CD14-positive monocyte (primary cell): ENCODE results near the gene AQP6. TPM values are rescaled to one million over a fixed set of nuclear protein-coding genes. Genes with fewer than 3 reads are reported as not detected.

Experiments
- DNase-seq, 3 donors: peaks; one replicate each; pipeline ENCODE4 v3.0.0-alpha.2; 2011 to 2022
- H2AFZ ChIP-seq: 2 replicates; pipeline ENCODE4 v1.6.0; 2012; ENCODE audit warnings: mild to moderate bottlenecking, low read depth, low read length, inconsistent platforms; ENCODE audit not compliant: insufficient read depth, poor library complexity, severe bottlenecking
- H3K27ac ChIP-seq, 2 donors: 1 replicate in 1 of 2; 2 replicates in 1 of 2; pipeline ENCODE4 v1.5.1; 2012 to 2013; ENCODE audit warnings: low read length in 2 of 2, control low read depth in 1 of 2, inconsistent platforms in 1 of 2, low read depth in 1 of 2, mild to moderate bottlenecking in 1 of 2
- H3K27me3 ChIP-seq, 2 donors: one replicate each; pipeline versions ENCODE4 v1.6.0 to v1.6.1; 2011 to 2013; ENCODE audit warnings: low read length in 2 of 2; ENCODE audit not compliant: control insufficient read depth in 2 of 2, insufficient read depth in 2 of 2
- H3K36me3 ChIP-seq, 2 donors: replicated peaks in 1 of 2; 1 replicate in 1 of 2; 2 replicates in 1 of 2; pipeline versions ENCODE4 v1.5.1 to v1.6.1; 2012 to 2013; ENCODE audit warnings: low read length in 2 of 2, control low read depth in 1 of 2, inconsistent platforms in 1 of 2, mild to moderate bottlenecking in 1 of 2; ENCODE audit not compliant: insufficient read depth in 2 of 2, control insufficient read depth in 1 of 2
- H3K4me1 ChIP-seq, 2 donors: 1 replicate in 1 of 2; 2 replicates in 1 of 2; pipeline versions ENCODE4 v1.5.1 to v1.6.1; 2012 to 2013; ENCODE audit warnings: low read length in 2 of 2, control low read depth in 1 of 2, inconsistent platforms in 1 of 2, mild to moderate bottlenecking in 1 of 2, moderate library complexity in 1 of 2; ENCODE audit not compliant: insufficient read depth in 2 of 2, control insufficient read depth in 1 of 2
- H3K4me2 ChIP-seq: replicated peaks from 2 replicates; pipeline ENCODE3; 2012; ENCODE audit warnings: low read length, moderate library complexity, mild to moderate bottlenecking; ENCODE audit not compliant: poor library complexity, severe bottlenecking; ENCODE audit errors: extremely low read depth
- H3K4me3 ChIP-seq, 3 experiments: fragments of 200-600 bp in 1 of 3; sonication (generic) in 1 of 3; replicated peaks in 1 of 3; 1 replicate in 2 of 3; 2 replicates in 1 of 3; pipeline ENCODE4 v1.5.1; 2011 to 2013; ENCODE audit warnings: low read length in 3 of 3, mild to moderate bottlenecking in 3 of 3, control low read depth in 2 of 3, low read depth in 2 of 3, inconsistent platforms in 1 of 3, moderate library complexity in 1 of 3
- H3K79me2 ChIP-seq: 2 replicates; pipeline ENCODE4 v1.6.0; 2012; ENCODE audit warnings: mild to moderate bottlenecking, control low read depth, inconsistent platforms, low read length, moderate library complexity; ENCODE audit not compliant: insufficient read depth
- H3K9ac ChIP-seq: 2 replicates; pipeline ENCODE4 v1.6.0; 2017; ENCODE audit warnings: low read length, mild to moderate bottlenecking; ENCODE audit not compliant: insufficient read depth, poor library complexity, severe bottlenecking
- H3K9me3 ChIP-seq, 2 donors: replicated peaks in 1 of 2; 1 replicate in 1 of 2; 2 replicates in 1 of 2; pipeline versions ENCODE4 v1.5.1 to v1.6.1; 2012 to 2013; ENCODE audit warnings: low read length in 2 of 2, control low read depth in 1 of 2; ENCODE audit not compliant: control insufficient read depth in 1 of 2, insufficient read depth in 1 of 2
- H4K20me1 ChIP-seq: 2 replicates; pipeline ENCODE4 v1.6.0; 2012; ENCODE audit warnings: mild to moderate bottlenecking, low read length, control low read depth, moderate library complexity; ENCODE audit not compliant: insufficient read depth
- H3K27ac Mint-ChIP-seq, 7 donors: one replicate each; pipeline ENCODE4 v1.8.0; 2020; ENCODE audit warnings: mild to moderate bottlenecking in 7 of 7, mixed read lengths in 7 of 7, moderate library complexity in 6 of 7, inconsistent platforms in 2 of 7
- H3K27me3 Mint-ChIP-seq, 3 donors: one replicate each; pipeline ENCODE4 v1.8.0; 2021 to 2022; ENCODE audit warnings: low read depth in 3 of 3, mild to moderate bottlenecking in 3 of 3, mixed read lengths in 3 of 3, moderate library complexity in 3 of 3, inconsistent platforms in 1 of 3
- H3K36me3 Mint-ChIP-seq, 2 donors: one replicate each; pipeline ENCODE4 v1.8.0; 2020; ENCODE audit warnings: mixed read lengths in 2 of 2, inconsistent platforms in 1 of 2, mild to moderate bottlenecking in 1 of 2
- H3K4me1 Mint-ChIP-seq: one replicate; pipeline ENCODE4 v1.8.0; 2020; ENCODE audit warnings: mild to moderate bottlenecking, mixed read lengths
- H3K4me3 Mint-ChIP-seq, 2 donors: one replicate each; pipeline ENCODE4 v1.8.0; 2020; ENCODE audit warnings: mild to moderate bottlenecking in 2 of 2, mixed read lengths in 2 of 2, moderate library complexity in 1 of 2
- H3K9me3 Mint-ChIP-seq, 7 donors: one replicate each; pipeline ENCODE4 v1.8.0; 2020 to 2022; ENCODE audit warnings: mixed read lengths in 7 of 7, mild to moderate bottlenecking in 6 of 7, moderate library complexity in 6 of 7, inconsistent platforms in 2 of 7
- WGBS: methylation state at CpG from one replicate; pipeline ENCODE4 v1.1.5; 2013; ENCODE audit warnings: missing lambda C conversion rate; ENCODE audit not compliant: insufficient coverage; 5-methylcytosine and 5-hydroxymethylcytosine counted together
- intact Hi-C, 2 donors: fragments of 100-400 bp; cut with micrococcal nuclease; formaldehyde crosslinking; loops; one replicate each; pipeline versions ENCODE4 v1.15.0 to v1.15.1; 2023
- polyA plus RNA-seq, 3 donors: library from polyadenylated mRNA; depleted of rRNA in 1 of 3; unstranded in 2 of 3; stranded (reverse) in 1 of 3; fragments of 300-500 nt in 2 of 3; fragments of >200 nt in 1 of 3; fragmentation: Illumina TruSeq in 2 of 3; gene quantifications; 1 replicate in 2 of 3; 2 replicates in 1 of 3; pipeline ENCODE4 v1.2.3, GENCODE V29; 2012 to 2021
- TF ChIP-seq, protein P1 (sequence below): fragments of 200-600 bp; IDR thresholded peaks from one replicate; pipeline ENCODE4 v1.8.0; 2022; ENCODE audit warnings: antibody characterized with exemption, mild to moderate bottlenecking

AQP6 gene
- polyA plus RNA-seq, 3 donors: 0.04 TPM; not detected in 2

DNA sequence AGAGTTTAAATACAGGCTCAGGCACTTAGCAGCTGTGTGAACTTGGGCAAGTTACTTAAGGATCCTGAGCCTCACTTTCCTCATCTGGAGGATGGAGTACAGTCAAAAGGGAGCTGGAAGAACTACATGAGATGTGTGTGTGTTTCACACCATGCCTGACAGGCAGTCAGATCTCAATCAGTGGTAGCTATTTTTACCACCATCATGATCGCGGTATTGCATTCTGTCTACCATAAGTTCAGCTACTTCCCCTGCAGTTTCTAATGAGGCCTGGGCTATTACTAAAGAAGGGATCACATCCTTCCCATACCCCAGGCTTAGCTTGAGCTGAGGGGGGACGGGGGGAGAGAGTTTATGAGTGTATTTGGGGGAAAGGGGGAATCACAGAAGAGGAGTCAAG lies 7.0 kb downstream of the AQP6 start:
- peaks cover 1 to 4% (median 1%) of the 10 kb centered on the region in 3 donors for H3K27me3 Mint-ChIP-seq
- H3K4me3 Mint-ChIP-seq: no peak overlapping the region
- no peaks in the 10 kb centered on the region for H4K20me1 ChIP-seq
- H3K27ac Mint-ChIP-seq: no peak overlapping the region
- peaks cover 3 to 7% of the 10 kb centered on the region in 2 donors for H3K36me3 Mint-ChIP-seq
- H3K9ac ChIP-seq: no peak overlapping the region
- H3K4me2 ChIP-seq: no peak overlapping the region
- H3K9me3 Mint-ChIP-seq: peaks cover 0 to 2% (median 0%) of the 10 kb centered on the region in 7 donors
- H3K79me2 ChIP-seq: no peaks in the 10 kb centered on the region
- TF ChIP-seq, protein P1, sequence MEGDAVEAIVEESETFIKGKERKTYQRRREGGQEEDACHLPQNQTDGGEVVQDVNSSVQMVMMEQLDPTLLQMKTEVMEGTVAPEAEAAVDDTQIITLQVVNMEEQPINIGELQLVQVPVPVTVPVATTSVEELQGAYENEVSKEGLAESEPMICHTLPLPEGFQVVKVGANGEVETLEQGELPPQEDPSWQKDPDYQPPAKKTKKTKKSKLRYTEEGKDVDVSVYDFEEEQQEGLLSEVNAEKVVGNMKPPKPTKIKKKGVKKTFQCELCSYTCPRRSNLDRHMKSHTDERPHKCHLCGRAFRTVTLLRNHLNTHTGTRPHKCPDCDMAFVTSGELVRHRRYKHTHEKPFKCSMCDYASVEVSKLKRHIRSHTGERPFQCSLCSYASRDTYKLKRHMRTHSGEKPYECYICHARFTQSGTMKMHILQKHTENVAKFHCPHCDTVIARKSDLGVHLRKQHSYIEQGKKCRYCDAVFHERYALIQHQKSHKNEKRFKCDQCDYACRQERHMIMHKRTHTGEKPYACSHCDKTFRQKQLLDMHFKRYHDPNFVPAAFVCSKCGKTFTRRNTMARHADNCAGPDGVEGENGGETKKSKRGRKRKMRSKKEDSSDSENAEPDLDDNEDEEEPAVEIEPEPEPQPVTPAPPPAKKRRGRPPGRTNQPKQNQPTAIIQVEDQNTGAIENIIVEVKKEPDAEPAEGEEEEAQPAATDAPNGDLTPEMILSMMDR: no peak
- H3K4me1 ChIP-seq: peaks cover 53 to 69% of the 10 kb centered on the region in 2 donors
- H3K9me3 ChIP-seq: no peaks in the 10 kb centered on the region
- no peak for DNase-seq
- WGBS: no CpG with 5 or more reads among the region's 3 CpGs
- no peaks in the 10 kb centered on the region for H3K27me3 ChIP-seq
- H3K4me1 Mint-ChIP-seq: peaks cover 71% of the 10 kb centered on the region
- H3K36me3 ChIP-seq: no peaks in the 10 kb centered on the region
- no peak overlapping the region for H3K4me3 ChIP-seq
- H2AFZ ChIP-seq: peak overlapping the region; percentile 26
- intact Hi-C loops: loop anchor here in 1 of 2 donors (5.0 kb wide), 1 partner anchor 58 kb away; no protein-coding TSS in a partner anchor
- H3K27ac ChIP-seq: no peak overlapping the region

DNA sequence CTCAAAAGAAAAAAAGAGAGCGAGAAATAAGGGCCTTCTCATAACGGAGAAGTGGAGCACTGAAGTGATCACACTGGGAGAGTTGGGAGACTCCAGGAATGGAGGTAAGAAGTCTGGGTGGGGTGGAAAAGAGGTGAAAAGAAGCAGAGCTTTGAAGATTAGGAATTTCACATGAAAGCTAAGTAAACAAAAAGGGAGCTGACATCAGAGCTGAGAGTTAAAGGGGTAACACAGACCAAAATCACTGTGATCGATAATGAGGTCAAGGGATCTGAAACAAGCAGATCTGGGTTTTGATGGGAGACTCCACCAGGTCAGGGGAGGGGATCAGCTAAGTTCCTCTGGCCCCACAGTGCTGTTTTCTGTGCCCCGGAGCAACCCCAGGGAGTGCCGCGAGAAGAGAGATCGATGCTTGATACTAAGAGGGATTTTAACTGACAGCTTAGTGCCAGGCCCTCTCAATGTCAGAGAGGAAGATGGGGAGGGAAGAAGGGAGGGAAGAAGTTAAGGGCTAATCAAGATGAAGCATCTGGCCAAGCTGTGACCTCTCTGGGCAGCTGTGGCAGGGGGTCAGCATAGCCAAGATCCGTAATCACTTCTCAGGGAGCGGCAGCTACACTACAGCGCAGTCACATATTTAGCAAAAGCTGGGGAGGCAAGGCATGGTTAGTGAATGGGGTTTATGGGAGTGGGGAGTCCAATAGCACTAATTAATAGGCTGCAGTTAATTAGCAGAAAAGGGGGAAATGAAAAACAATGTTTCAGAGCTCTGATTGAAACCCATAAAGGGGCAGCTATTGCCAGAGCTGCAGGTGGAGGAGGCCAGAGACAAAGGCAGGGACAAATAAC lies 8.0 kb downstream of the AQP6 start:
- intact Hi-C loops: loop anchor here in 1 of 2 donors (5.0 kb wide), 1 partner anchor 57 kb away; no protein-coding TSS in a partner anchor
- Histone ChIP-seq H3K9me3 (no peaks in the 10 kb centered on the region), H3K4me3 (no peak overlapping the region), H3K27ac (no peak overlapping the region), H3K79me2 (no peaks in the 10 kb centered on the region), H3K4me2 (no peak overlapping the region), H3K27me3 (no peaks in the 10 kb centered on the region), H4K20me1 (no peaks in the 10 kb centered on the region), H2AFZ (no peak overlapping the region), H3K9ac (no peak overlapping the region), H3K36me3 (no peaks in the 10 kb centered on the region), H3K4me1 (peaks cover 48 to 68% of the 10 kb centered on the region in 2 donors)
- peaks cover 73% of the 10 kb centered on the region for H3K4me1 Mint-ChIP-seq
- H3K27ac Mint-ChIP-seq: peak overlapping the region in 4 of 7 donors; percentile 8 to 42 (median 28)
- H3K9me3 Mint-ChIP-seq: peaks cover 0 to 2% (median 0%) of the 10 kb centered on the region in 7 donors
- no peak for DNase-seq
- peaks cover 1% of the 10 kb centered on the region in 3 donors for H3K27me3 Mint-ChIP-seq
- 98% methylated on average over 10 of the region's 10 CpGs for WGBS
- H3K4me3 Mint-ChIP-seq: no peak overlapping the region
- TF ChIP-seq, protein P1: no peak
- H3K36me3 Mint-ChIP-seq: peaks cover 3 to 7% of the 10 kb centered on the region in 2 donors
